ENCODE results near the gene RELB.

RELB gene

DNA sequence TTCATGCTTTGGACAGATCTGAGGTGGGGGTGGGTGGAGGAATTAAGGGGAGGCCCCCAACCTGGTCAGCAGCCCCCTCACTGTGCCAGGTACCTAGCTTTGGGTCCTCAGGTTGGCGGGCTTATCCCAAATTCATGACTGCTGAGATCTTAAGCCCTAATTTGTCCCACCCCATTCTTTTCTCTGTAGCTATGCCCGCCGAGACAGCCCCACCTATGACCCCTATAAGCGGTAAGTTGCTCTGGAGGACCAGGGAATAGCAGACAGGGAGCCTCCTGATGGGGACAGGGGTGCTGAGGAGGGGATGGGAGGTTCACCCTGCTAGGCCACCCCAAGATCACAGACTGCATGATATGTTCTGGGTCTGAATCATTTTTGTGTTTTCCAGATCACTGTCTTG is 60.7 kb downstream of the RELB start:
- FAIRE-seq: no peak

DNA sequence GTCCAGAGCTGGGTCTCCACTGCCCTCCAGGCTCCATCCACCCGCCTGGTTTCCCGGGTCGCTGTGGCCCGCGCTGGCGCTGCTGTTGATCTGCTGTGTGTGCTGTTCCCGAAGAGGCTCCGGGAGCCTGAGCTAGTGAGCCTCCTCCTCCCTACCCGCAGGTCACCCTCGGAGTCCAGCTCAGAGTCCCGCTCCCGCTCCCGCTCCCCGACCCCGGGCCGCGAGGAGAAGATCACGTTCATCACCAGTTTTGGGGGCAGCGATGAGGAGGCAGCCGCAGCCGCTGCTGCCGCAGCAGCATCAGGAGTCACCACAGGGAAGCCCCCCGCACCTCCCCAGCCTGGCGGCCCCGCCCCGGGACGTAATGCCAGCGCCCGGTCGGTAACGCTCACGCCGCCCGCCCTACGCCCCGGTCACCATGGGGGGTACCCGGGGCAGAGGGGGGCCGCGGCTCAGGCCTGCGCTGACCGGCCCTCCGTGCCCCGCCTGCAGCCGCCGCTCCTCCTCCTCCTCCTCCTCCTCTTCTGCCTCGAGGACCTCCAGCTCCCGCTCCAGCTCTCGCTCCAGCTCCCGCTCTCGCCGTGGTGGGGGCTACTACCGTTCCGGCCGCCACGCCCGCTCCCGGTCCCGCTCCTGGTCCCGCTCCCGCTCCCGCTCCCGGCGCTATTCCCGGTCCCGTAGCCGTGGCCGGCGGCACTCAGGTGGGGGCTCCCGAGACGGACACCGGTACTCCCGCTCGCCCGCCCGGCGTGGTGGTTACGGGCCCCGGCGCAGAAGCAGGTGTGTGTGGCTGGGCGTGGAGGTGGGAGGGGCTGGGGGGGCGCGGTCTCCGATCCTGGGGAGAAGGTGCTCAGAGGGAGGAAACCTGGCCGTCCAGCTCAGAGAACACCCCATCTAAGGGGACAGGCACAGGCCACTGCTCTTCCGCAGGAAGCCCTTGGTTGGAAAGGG is 62.9 kb downstream of the RELB start:
- FAIRE-seq: no peak

DNA sequence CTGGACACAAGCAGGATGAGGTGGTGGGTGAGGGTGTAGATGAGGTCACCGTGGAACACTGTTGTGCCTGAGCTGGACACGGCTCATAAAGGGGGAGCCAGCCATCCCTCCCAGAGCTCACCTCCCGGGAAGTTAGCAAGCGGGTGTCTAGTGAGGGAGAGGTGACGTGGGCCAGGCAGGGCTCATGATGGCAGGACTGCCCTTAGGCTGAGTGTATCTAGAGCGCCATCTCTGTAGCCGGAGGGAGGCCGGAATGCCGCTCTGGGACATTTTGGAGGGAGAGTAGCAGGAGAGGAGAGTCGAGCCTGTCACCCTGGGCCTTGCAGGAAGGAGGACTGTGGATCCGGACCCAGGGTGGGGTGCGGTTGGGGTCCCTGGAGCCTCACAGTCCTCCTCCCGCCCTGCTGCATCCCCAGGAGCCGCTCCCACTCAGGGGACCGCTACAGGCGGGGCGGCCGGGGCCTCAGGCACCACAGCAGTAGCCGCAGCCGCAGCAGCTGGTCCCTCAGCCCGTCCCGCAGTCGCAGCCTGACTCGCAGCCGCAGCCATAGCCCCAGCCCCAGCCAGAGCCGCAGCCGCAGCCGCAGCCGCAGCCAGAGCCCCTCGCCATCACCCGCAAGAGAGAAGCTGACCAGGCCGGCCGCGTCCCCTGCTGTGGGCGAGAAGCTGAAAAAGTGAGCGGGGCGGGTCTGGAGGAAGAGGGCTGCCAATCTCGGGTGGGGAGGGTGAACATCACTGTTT is 65.8 kb downstream of the RELB start:
- no peak for FAIRE-seq

DNA sequence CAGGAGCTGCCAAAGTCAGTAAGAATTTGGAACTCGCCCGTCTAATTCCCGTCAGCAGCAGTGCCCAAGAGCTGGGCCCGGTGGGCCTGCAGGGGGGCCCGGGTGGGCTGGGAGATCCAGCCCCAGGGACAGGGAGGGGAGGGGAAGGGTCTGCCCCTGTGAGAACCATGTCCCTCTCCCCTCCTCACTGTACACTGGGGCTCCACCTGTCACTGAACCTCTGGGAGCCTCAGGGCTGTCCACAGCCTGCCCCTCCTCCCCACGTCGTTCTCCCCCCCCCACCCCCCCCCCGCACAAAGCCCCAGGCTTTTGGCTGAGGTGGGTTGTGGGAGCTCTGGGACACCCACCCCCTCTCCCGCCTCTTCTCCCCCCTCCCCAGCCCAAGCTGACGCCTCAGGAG is 66.8 kb downstream of the RELB start:
- no peak for FAIRE-seq

DNA sequence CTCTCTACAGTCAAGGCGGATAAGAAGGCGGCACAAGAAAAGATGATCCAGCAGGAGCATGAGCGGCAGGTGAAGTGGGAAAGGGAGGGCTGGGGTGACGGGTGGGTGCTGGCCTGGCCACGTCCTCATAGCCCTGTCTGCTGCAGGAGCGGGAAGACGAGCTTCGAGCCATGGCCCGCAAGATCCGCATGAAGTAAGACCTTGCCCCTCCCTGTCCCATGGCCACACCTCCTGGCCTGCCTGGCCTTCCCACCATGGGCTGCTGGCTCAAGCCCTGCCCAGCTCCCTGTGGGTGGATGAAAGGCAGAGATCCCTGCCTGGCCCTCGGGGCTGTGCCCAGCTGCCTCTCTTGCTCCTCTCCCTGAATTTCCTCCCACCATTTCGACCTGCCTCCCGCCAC is 67.8 kb downstream of the RELB start:
- no peak for FAIRE-seq

DNA sequence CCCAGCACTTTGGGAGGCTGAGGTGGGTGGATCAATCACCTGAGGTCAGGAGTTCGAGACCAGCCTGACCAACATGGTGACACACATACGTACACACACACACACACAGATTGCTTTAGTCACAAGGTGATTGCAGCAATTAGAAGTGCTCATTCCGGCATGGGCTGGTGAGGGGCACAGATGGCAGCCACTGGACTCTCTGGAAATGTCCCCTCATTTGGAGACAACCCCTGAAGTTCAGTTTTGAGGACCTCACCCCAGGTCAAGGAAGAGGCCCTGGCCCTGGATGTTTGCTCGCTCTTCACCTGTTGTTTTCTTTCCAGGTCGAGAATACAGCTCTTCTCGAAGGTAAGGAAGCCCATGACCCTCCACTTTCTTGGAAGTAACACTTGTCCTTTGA is 69.0 kb downstream of the RELB start:
- no peak for FAIRE-seq

DNA sequence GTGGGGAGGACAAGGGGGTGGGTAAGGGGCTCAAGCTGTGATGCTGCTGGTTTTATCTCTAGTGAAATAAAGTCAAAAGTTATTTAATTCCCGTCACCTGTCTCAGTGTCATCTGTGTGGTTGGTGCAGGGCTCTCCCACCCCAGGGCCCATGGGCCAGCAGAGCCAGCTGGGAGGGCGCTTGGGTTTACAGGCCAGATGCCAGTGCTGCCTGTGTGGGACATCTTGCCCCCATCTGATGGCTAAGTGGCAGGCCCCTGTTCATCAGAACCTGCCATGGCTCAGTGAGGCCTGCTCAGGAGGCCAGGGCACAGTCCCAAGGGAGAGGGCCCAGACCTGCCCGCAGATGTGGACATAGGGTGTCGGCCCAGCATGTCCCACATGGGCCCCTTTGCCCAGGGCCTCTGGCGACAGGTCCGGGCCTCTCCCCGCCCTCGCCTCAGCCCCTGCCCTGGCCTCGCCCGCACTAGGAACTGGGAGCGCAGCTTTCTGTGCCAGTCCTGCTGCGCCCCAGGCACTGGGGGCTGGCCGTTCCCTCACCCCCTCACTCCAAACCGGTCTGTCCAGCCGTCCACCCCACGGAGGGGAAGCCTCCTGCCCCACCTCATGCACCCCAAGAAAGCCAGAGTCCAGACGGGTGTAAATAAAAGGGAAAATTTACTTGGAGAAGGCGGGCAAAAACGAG is 69.7 kb downstream of the RELB start:
- no peak for FAIRE-seq

DNA sequence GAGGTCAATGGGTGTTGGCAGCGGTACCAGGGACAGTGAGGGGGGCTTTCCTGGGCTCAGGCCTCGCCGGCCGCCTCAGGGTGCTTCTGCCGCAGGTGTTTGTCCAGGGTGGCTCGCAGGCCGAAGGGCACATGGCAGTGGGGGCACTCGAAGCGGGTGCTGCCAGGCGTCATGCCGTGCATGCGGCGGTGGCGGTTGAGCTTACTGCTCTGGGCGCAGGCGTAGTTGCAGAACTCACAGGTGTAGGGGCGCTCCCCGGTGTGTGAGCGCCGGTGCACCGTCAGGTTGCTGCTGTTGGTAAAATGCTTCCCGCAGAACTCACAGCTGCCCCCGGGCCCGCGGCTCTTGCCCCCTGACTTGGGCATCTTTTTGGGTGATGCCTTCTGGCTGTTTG is 70.3 kb downstream of the RELB start:
- no peak for FAIRE-seq

DNA sequence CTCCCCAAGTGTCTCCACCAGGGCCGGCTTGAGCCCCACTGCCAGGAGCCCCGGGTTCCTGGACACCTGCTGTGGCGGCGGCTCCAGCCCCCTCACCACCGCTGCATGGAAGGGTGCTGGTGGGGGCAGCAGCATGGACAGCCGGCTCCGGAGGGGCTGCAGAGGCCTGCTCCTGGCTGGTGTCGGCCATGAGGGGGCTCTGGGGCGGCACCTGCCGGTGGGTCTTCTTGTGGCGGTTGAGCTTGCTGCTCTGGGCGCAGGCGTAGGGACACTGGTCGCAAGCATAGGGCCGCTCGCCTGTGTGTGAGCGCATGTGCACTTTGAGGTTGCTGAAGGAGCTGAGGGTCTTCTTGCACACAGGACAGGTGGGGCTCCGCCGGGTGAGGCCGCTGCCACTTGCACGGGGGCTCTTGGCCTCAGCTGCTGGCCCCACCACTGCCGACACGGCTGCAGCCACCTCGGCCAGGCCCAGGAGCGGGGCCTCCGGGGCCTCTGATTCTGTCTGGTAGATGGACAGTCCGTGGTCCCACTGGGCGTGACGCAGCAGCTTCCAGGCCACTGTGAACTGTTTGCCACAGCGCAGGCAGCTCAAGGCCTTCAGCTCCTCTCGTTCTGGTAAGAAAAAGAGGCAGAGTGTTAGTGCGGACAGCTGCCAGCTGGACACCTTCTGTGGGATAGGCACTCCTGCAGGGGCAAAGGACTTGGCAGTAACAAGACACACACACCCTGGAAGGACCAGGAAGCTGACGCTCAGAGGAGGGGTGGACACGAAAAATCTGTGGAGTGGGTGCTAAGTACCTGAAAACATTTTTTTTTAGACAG is 70.9 kb downstream of the RELB start:
- FAIRE-seq: no peak

DNA sequence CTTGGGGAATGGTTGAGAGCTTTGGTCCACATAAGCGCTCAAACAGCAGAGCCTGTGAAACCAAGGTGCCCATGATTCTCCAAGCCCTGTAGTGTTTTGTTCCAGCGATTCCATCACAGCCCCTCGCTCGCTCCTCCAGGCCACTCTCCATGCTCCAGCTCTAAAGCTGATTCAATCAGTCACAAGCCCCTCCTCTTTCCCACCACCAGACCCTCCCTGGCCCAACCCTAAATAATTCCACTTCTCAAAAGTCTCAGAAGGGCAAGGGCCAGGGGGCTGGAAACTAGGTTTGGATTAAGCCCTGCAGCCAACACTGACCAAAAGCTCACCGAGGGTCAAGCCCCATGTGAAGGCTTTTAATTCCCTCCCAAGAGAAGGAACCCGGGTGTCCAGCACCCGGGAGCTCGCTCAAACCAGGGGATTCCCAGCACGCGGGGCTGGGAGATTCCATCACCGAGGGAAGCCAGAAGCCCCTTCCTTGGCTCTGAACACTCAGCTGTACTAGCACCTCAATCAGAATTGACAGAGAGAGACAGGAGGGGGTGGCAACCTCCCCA is 73.6 kb downstream of the RELB start:
- FAIRE-seq: no peak

DNA sequence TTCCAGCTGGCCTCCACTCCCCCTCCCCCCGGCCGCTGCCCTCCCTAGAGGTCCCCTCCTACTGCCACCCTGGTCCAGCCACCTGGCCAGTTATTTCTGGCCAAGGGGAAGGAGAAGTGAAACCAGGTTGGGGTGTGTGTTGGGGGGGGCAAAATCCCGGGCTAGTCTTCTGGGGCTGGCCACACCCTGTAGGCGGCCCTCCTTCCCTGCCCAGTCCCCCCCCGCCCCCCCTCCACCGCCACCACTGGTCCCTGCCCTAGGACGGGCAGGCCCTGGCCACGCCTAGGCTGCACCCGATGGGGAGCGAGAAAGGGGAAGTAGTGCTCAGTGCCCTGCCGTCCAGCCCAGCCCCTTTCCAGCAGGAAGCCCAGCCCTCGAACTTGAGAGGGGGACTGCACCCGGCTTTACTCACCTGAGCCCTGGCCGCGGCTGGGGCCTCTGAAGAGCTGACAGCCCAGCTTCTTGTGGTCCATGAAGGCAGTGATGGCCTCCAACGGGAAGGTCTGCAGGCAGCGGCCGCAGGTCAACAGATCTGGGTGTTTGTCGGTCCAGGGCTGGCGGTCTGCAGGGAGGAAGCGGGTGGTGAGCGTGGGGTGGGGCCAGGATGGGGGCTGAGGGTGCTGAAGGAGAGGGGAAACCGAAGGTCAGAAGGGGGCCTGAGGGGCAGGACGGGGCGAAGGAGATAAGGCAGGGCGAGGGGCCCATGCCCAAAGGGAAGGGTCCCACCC is 74.2 kb downstream of the RELB start:
- no peak for FAIRE-seq

DNA sequence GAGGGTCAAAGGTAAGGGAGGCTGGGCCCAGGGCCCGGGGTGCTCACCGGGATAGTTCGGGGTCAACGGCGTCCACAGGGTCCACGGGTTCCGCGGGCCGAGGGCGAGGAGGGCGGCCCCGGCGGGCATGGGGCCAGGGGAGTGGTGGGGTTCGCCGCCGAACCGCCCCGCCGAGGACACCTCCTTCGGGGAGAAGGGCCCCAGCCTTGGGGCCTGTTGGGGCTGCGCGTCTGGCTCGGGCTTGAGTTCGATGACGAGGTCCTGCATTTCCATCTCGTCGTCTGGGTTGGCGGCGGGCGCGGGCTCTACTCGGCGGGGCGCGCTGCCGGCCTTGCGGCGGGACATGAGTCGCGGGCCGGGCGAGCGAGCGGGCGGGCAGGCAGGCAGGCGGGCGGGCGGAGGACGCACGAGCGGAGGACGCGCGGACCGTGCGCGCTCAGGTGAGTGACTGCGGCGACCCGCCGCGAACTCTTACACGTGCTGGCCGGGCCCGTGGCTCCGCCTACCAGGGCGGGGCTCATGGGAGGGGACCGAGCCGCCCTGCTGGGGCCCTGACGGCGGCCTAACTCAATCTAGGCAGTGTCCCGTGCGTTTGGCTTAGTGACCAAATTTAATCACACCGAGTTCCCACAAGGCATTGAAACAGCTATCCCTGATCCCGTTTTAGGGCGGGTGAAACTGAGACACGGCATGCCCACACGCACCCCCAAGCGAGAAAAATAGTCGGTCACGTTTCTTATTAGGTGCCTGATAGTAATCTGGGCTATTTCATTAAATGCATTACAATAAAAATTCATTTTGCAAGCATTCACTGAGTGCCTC is 75.0 kb downstream of the RELB start, which contains the start of gene ZNF296:
Gene ZNF296, minus strand, starts transcription at position 450 of the 822 bp plus-strand sequence. Its CDS starts 105 bp downstream, at position 345.
- no peak for FAIRE-seq

DNA sequence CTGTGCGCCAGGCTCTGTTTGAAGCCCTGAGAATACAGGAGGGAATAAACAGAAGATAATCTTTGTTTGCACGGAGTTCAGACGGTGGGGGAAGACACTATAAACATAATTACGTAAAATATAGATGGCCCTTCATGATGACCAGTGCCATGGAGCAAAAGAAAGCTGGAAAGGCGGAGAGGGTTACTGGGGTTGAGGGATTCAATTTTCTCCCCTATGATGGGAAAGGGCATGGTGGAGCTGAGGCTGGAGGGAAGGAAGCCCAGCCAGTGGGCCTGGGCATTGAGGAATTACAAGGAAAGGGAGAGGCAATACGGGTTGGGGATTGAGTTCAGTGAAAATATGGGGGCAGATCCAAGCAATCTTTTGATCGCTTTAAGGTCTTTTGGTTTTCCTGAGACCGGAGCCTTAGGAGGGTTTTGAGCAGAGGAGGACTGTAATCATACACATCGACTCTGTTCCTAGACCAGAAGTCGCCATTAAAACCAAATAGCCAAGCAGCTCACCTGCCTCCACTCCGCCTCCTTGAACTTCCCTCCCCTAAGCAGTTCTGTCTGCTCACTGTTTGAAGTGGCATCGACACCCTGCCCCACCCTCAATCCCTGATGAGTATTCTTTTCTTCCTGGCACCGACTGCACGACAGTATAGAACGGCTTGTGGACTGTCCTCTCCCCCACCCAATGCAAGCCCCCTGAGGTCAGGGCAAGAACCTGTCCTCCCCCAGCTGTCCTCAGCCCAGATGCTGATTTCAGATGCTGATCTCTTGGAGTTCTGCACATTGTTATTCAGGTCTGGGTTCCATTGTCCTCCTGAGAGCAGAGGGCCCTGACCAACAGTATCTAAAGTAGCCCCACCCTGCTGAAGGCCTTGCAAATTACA is 75.8 kb downstream of the RELB start:
- FAIRE-seq: no peak

DNA sequence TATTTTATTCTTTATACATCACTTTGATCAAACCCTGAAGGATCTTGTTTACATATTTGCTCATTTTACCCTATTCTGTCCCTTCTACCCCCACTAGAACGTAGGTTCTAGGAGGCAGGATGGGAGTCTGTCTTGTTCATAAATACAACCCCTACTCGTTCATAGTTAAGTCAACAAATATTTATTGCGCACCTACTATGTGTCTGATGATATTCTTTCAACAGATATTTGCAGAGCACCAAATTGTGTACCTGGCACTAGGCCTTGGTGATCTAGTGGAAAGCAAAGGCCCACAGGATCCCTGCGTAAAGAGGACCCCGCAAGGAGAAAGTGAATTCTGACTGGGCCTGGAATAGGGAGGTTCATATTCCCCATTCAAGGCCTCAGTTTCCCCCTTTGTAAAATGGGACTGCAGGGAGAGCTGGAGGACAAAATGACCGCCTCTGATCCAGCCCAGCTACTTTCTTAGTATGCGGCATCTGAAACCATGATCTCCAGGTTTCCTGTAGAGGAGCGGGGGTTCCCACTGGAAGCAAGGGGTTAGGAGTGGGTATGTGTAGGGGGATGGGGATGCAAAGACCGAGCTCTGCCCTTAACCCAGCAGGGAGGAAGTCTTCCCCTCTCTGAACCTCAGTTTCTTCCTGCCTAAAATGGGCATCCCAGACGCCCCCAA is 77.3 kb downstream of the RELB start:
- FAIRE-seq: no peak

DNA sequence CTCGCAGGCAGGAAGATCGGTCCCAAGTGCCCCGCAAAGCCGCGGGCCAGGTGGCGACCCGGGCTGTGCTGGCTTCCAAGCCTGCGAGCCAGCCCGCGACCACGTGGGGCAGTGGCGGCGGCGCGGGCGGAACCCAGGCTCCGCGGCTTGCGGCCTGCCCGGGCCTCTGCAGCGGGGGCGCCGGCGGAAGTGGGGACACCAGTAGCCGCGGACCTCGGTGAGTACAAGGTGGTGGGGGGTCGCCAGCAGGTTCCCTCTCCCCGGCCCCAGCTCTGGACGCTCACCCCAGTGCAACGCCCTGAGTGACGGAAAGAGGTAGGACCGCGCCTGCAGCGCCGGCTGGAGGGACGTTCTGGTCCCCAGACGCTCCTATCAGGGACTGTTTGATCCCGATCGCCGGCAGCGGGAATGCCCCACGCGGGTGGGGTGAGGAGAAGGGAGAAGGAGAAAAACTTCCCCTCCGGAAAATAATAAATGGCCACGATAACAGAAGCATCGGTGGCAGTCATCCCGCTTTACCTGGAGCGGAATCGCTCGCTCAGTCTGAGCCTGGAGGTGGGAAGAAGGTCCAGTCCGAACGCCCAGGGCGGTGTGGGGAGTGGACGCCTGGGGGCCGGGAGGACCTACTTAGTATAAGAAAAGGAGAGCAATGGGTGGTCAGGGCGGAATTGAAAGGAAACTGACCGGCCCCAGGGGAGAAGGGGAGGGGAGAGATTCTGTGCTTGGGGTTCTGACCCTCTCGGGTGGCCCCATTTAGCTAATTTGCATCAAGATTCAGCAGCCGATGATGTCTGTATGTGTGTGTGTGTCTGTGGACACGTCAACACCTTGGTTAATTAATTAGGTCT is 78.0 kb downstream of the RELB start, which contains the start of gene GEMIN7:
Gene GEMIN7, plus strand, starts transcription at position 198 of the 848 bp plus-strand sequence. CDS start 10,855 bp downstream, outside the sequence.
- no peak for FAIRE-seq

DNA sequence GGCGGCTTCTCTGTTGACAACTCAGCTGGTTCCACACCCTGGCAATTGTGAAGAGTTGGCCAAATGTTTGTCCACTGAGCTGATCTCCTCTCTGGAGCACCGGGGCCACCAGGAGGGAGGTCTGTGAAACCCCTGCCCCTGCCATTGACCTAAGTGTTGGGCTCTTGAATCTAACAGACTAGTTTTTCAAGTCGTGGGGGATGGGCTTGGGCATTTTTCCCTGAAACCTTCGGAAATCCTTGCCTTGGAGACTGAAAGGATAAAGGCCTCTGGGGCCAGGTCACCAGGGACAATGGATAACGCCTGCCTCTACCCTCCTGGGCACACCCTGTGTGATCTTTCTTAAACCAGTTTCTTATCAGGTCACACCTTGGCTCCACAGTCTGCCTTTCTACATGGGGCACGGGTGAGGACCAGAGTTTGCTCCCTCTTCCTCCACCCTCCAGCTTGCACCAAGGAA is 78.7 kb downstream of the RELB start:
- no peak for FAIRE-seq

DNA sequence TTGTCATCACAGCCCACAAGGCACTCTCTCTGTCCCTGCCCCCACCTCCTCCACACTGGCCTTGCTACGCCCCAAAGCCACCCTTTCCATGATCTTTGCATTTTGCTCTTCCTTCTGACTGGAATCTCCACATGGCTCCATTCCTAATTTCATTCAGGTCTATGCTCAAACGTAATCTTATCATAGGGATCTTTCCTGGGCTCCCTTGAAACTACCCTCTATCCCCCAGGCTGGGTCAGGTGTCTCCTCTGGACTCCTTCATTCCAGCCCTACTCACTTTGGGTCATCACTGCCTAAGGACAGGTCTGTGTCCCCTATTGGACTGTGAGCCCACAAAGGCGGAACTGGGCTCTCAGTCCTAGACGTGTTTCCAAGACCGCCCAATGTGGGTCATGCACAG is 80.9 kb downstream of the RELB start:
- FAIRE-seq: no peak

DNA sequence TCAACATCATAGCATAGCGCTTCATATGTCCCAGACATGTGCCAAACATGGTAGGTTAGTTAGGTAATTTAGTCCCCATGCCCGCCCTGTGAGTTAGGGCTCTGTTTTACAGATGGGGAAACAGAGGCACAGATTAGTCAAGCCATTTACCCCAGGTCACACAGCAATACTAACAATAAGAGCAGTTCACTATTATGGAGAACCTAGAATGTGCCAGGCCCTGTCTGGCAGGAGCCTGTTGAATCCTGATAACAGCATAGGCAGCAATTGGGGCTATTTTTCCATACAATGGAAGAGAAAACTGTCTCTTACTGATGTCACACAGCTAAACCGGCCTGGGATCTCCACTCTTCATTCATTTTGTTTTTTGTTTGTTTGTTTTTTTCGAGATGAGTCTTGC is 85.2 kb downstream of the RELB start:
- FAIRE-seq: no peak
